Measurements from ENCODE around the gene CLIC3.

Gene CLIC3

GRCh38 chr9:137030538-137031527 lies 34.5 kb upstream of the CLIC3 start:
- DNase-seq, result peak in 1 of 6 experiments; percentile 13

GRCh38 chr9:137030006-137030405 lies 33.6 kb upstream of the CLIC3 start:
- DNase-seq, result no peak

DNA sequence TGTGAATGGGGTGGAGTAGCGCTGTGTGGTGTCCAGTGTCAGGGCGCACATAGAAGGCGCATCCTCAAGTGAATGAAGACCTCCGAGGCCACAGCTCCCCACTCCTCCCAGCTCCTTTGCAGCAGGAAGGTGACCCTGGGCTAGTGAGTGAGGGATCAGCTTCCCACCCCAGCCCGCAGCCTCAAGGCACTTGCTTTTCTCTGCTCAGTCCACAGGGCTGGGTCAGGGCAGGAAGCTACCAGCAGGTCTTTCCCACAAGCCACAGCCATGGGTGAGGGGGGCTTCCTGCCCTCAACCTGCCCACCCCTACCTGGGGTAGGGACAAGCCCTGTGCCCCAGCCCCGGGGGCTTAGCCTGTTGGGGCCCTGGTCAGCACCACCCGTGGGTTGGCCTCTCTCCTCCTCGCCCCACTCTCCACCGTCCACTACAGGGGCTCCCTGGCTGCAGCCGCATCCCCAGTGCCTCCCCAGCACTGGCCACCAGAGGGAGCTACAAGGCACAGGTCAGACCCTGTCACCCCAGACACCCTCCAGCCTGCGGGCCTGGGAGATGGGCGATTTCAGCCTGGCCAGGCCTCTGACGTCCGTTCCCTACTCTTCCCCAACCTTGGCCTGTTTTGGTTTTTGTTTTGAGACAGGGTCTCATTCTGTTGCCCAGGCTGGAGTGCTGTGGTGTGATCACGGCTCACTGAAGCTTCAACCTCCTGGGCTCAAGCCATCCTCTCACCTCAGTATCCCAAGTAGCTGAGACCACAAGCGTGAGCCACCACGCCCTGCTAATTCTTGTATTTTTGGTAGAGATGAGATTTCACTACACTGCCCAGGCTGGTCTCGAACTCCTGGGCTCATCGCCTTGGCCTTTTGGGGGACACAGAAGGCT lies 32.9 kb upstream of the CLIC3 start:
- peak; percentile 20 to 63 (median 52) for DNase-seq

GRCh38 chr9:137028263-137029057 lies 32.1 kb upstream of the CLIC3 start:
- peak; percentile 35 to 64 (median 59) for DNase-seq

DNA sequence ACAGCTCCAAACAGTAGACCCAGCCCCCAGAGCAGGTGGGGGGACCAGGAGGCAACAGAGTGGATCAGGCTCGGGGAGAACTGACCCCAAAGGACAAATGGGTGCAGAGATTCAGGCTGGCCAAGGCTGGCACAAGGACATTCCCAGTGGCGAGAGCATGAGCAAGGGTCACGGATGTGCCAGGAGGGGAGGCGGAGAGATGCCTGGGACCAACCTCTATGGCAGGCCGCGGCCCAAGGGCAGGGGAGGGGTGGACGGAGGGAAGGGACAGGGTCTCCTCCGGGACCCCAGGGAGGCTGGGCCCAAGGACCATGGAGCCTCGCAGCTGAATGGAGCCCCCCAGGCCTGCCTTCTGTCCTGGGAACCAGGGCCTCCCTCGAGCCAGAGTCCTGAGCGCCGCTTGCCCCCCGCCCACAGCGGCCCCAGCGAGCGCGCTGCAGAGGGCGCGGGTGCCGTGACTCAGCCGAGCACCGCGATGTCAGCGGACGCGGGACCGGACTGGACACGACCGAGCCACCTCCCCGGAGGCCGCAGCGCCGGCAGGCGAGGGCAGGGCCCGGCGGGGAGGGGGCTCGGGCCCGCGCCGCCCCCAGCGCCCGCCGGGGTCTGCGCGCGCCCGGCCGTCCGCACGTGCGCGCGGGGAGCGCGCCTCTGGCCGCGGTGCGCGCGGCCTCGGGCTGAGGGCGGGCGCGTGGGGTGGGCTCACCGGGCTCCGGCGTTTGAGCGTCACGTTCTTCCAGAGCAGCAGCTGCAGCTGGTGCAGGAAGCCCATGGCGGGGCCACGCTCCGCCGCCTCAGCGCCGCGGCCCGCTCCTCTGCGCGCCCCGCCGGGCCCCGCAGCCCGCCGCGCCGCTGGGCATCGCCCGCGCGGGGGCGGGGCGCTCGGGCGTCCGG lies 31.2 kb upstream of the CLIC3 start, which contains the start of gene ABCA2:
Gene ABCA2 (minus strand): TSS at position 869 of the 894 bp plus-strand sequence. CDS start 97 bp downstream, at position 772.
- DNase-seq, result peak in 1 of 6 experiments; percentile 47

GRCh38 chr9:137026828-137027227 lies 30.5 kb upstream of the CLIC3 start:
- no peak for DNase-seq

DNA sequence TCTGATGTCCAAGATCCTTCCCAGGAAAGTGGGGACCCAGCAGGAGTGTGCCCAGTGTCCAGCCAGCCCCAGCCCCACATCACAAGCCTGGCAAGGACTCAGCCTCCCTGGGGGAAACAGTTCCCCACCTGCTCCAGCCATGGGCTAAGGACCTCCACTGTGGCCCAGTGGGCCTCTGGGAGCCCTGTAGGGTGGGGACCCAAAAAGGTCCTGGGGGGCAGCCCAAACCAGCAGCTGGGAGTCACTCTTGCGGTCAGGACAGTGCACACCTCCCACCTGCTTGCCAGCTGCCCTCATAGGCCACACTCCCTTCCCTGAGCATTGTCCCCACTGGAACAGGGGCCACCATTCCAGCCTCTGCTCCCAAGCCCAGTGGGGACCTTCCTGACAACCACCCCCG lies 30.0 kb upstream of the CLIC3 start:
- no peak for DNase-seq

DNA sequence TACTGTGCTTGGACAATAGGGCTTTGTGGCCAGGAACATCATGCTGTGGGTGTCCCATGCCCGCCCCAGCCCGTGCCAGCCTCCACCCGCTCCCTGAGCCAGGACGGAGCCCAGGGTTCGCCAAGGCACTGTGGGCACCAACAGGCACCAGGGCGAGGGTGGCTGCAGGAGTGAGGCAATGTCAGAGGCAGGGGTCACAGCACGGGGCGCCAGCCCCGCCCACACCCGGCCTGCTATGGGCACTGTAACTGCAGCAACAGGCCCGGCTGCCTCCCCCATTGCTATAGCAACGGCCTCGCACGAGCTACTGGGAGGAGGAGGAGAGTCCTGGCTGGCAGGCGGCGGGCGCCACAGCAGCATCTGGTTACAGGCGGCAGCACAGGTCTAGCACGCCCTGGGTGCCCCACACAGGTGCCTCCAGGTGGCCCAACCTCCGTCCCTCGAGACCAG lies 29.2 kb upstream of the CLIC3 start:
- DNase-seq, result no peak

GRCh38 chr9:137023583-137023991 lies 27.2 kb upstream of the CLIC3 start:
- DNase-seq, result no peak

- DNase-seq, result no peak
These were observed 26.8 kb upstream of the CLIC3 start for GRCh38 chr9:137023157-137023556.

GRCh38 chr9:137022662-137023008 lies 26.3 kb upstream of the CLIC3 start:
- DNase-seq, result no peak

DNA sequence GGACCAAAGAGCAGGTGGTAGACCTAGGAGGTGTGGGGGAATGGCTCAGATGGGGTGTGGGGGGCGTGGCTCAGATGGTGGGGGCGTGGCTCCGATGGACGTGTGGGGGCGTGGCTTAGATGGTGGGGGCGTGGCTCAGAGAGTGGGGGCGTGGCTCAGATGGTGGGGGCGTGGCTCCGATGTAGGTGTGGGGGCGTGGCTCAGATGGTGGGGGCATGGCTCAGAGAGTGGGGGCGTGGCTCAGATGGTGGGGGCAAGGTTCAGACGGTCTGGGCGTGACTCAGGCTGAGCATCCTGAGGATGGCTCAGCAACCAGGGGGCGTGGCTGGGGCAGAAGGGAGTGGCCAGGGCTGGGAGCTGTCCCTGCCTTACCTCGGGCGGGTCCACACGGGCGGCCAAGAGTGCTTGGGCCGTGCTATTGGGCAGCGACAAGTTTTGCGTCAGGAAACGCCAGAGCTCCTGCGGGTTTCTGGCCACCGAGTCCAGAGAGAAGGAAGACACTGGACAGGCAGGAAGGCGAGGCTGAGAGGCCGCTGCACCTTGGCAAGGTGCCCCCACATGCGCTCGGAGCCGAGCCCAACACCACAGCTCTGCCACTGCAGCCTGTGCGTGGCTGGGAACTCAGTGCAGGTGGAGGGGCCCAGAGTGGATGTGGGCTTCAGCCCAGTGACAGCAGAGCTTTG lies 25.8 kb upstream of the CLIC3 start:
- DNase-seq, result peak; percentile 16 to 77 (median 52)

- no peak for DNase-seq
These were observed 25.2 kb upstream of the CLIC3 start for GRCh38 chr9:137021568-137021978.

DNA sequence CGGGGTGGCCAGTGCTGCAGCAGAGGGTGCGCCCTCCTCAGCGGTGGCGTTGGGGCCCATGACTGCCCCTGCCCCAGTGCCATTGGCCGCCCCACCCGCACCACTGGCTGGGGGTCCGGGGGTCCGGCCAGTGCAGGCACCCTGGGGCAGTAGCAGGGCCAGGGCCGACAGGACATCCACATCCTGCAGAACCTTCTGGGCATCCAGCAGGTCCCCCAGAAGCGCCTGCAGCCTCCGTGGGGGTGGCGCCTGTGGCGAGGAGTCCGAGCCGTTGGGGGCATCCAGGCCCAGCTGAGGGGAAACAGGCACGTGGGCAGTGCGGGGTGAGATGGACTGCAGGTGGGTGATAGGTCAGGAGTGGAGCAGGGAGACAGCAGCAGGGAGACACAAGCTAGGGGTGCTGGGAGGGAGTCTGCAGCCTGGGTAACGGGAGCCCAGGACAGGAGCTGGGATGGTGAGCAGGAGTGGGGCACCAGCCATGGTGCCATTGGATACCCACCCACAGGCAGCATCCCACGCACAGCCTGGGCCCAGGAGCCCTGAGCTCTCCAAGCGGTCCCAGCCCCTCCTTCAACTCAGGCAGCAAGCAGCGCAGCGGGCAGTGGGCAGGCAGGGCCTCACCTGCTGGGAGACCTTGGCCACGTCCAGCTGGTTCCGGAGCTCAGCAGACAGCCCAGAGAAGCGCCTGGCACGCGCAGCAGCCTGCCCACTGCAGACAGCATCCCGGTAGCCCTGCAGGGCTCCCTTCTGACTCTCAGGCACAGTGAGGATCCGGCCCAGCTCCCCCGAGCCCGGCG lies 24.6 kb upstream of the CLIC3 start:
- DNase-seq, result no peak

GRCh38 chr9:137019891-137020683 lies 23.7 kb upstream of the CLIC3 start:
- DNase-seq, result no peak

- DNase-seq, result no peak
These were observed 22.6 kb upstream of the CLIC3 start for GRCh38 chr9:137018761-137019559.

DNA sequence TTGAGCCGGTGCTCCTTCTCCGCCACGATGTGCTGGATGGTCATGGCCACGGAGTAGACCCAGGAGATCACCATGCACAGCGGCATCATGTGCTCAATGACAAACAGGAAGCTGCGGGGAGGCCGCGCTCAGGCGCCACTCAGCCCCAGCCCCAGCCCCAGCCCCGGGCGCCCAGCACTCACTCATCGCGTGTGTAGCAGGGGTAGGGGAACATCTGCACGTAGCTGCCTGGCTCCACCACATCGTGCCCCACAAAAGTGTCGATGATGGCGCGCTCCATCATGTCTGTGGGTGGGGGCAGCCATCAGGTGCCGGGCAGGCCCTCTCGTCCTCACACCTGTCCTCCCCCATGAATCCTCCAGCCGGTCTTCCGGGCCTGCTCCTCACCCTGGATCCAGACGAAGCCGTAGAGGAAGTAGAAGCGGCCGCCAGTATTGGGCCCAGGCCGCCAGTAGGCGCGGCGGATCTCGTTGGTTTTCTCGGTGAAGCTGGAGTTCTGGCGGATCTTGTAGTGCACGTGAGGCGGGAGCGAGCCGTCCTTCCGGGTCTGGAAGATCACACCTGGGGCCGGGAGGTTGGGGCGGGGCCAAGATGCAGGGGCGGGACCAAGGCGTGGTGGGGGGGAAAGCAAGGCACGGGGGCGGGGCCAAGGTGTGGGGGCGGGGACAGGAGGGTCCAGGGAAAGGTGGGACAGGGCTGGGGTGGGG lies 21.6 kb upstream of the CLIC3 start:
- DNase-seq, result no peak

DNA sequence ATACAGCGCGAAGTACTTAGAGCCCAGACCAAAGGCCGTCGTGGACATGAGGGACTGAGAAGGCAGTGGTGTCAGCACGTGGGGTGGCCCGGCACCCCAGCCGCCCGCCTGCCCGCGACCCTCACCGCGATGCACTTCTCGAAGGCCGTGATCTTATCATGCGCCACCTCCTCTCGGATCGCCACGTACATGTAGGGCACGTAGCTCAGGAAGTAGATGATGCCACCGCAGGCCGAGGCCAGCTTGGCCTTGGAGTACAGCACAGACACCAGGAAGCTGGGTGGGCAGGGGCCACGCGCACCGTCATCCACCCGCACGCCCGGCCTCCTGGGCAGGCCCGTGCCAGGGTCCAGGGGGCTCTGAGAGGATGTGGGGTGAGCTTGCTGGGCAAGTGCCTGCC lies 20.7 kb upstream of the CLIC3 start:
- DNase-seq, result no peak
